Effector memory CD4-positive, alpha-beta T cell (primary cell): ENCODE data around the gene PRPSAP2.
"Not testable (repeated sequence)": the region's sequence is repeated elsewhere in the genome, so short reads cannot be mapped to it uniquely, and the experiment has no call there.

Experiments used
- DNase-seq, 3 donors: peaks; one replicate each; pipeline ENCODE4 v3.0.0-alpha.2; 2020
- H3K27ac ChIP-seq: 2 replicates; pipeline ENCODE4 v1.7.0; 2013; ENCODE audit warnings: mild to moderate bottlenecking, low read length, moderate library complexity; ENCODE audit not compliant: insufficient read depth, poor library complexity, severe bottlenecking
- H3K27me3 ChIP-seq: replicated peaks from 2 replicates; pipeline ENCODE4 v1.7.0; 2013; ENCODE audit warnings: mild to moderate bottlenecking, low read length; ENCODE audit not compliant: insufficient read depth, control insufficient read depth, poor library complexity, severe bottlenecking
- H3K36me3 ChIP-seq: 2 replicates; pipeline ENCODE4 v1.7.0; 2013; ENCODE audit warnings: mild to moderate bottlenecking, low read length, moderate library complexity; ENCODE audit not compliant: control insufficient read depth, insufficient read depth
- H3K4me1 ChIP-seq: 2 replicates; pipeline ENCODE4 v1.7.0; 2013; ENCODE audit warnings: low read length, mild to moderate bottlenecking; ENCODE audit not compliant: control insufficient read depth, insufficient read depth, poor library complexity, severe bottlenecking
- H3K4me3 ChIP-seq: 2 replicates; pipeline ENCODE4 v1.7.0; 2013; ENCODE audit warnings: low read length, low read depth, mild to moderate bottlenecking; ENCODE audit not compliant: insufficient read depth, poor library complexity, severe bottlenecking
- H3K9me3 ChIP-seq: 2 replicates; pipeline ENCODE4 v1.7.0; 2013; ENCODE audit warnings: mild to moderate bottlenecking, low read length, moderate library complexity; ENCODE audit not compliant: control insufficient read depth

PRPSAP2 gene

GRCh38 chr17:18950944-18951905 lies 93.3 kb downstream of the PRPSAP2 start:
- Histone ChIP-seq H3K4me1 (peaks cover 14% of the 10 kb centered on the region), H3K4me3 (no peak overlapping the region), H3K36me3 (no peaks in the 10 kb centered on the region), H3K27ac (no peak overlapping the region), H3K9me3 (no peaks in the 10 kb centered on the region), H3K27me3 (no peaks in the 10 kb centered on the region)
- DNase-seq = no peak

GRCh38 chr17:18951941-18952842 lies 94.3 kb downstream of the PRPSAP2 start, which contains the start of gene SLC5A10:
Gene SLC5A10, plus strand, starts transcription at chr17:18952165. Its CDS starts 41 bp downstream, at chr17:18952206.
- no peak within 1 kb of the TSS for H3K27ac ChIP-seq
- H3K4me3 ChIP-seq = no peak within 1 kb of the TSS
- H3K27me3 ChIP-seq = no peaks in the 10 kb centered on the region
- no peak for DNase-seq
- peaks cover 14% of the 10 kb centered on the region for H3K4me1 ChIP-seq
- H3K9me3 ChIP-seq = no peaks in the 10 kb centered on the region
- no peaks in the 10 kb centered on the region for H3K36me3 ChIP-seq

GRCh38 chr17:18953231-18953728 lies 95.3 kb downstream of the PRPSAP2 start:
- no peaks in the 10 kb centered on the region for H3K27me3 ChIP-seq
- H3K27ac ChIP-seq = no peak overlapping the region
- H3K36me3 ChIP-seq = no peaks in the 10 kb centered on the region
- H3K4me3 ChIP-seq = no peak overlapping the region
- H3K4me1 ChIP-seq = peaks cover 14% of the 10 kb centered on the region
- no peaks in the 10 kb centered on the region for H3K9me3 ChIP-seq
- no peak for DNase-seq

- Histone ChIP-seq H3K27me3 (no peaks in the 10 kb centered on the region), H3K27ac (no peak overlapping the region), H3K9me3 (no peaks in the 10 kb centered on the region), H3K4me3 (no peak overlapping the region), H3K36me3 (no peaks in the 10 kb centered on the region), H3K4me1 (peaks cover 14% of the 10 kb centered on the region)
- DNase-seq = no peak
These were observed 96.4 kb downstream of the PRPSAP2 start for GRCh38 chr17:18954321-18954720.

GRCh38 chr17:18955009-18955408 lies 97.1 kb downstream of the PRPSAP2 start:
- Histone ChIP-seq H3K4me3 (no peak overlapping the region), H3K4me1 (peaks cover 14% of the 10 kb centered on the region), H3K36me3 (no peaks in the 10 kb centered on the region), H3K27me3 (no peaks in the 10 kb centered on the region), H3K27ac (no peak overlapping the region), H3K9me3 (no peaks in the 10 kb centered on the region)
- no peak for DNase-seq

GRCh38 chr17:18956021-18956420 lies 98.1 kb downstream of the PRPSAP2 start:
- not testable (repeated sequence) for H3K9me3 ChIP-seq, H3K27me3 ChIP-seq, H3K36me3 ChIP-seq, H3K4me3 ChIP-seq, H3K27ac ChIP-seq, DNase-seq
- peaks cover 20% of the 10 kb centered on the region for H3K4me1 ChIP-seq

- no peak for DNase-seq
- H3K4me3 ChIP-seq = no peak overlapping the region
- no peaks in the 10 kb centered on the region for H3K9me3 ChIP-seq
- H3K4me1 ChIP-seq = peaks cover 24% of the 10 kb centered on the region
- H3K27ac ChIP-seq = no peak overlapping the region
- H3K27me3 ChIP-seq = no peaks in the 10 kb centered on the region
- H3K36me3 ChIP-seq = no peaks in the 10 kb centered on the region
These were observed 98.7 kb downstream of the PRPSAP2 start for GRCh38 chr17:18956581-18956980.

- Histone ChIP-seq H3K27ac (no peak overlapping the region), H3K4me1 (peaks cover 24% of the 10 kb centered on the region), H3K4me3 (no peak overlapping the region), H3K9me3 (no peaks in the 10 kb centered on the region), H3K27me3 (no peaks in the 10 kb centered on the region), H3K36me3 (no peaks in the 10 kb centered on the region)
- no peak for DNase-seq
These were observed 99.9 kb downstream of the PRPSAP2 start for GRCh38 chr17:18957831-18958230.

GRCh38 chr17:18958611-18959010 lies 100.7 kb downstream of the PRPSAP2 start:
- Histone ChIP-seq H3K27ac (no peak overlapping the region), H3K4me1 (peaks cover 24% of the 10 kb centered on the region), H3K4me3 (no peak overlapping the region), H3K36me3 (no peaks in the 10 kb centered on the region), H3K27me3 (no peaks in the 10 kb centered on the region), H3K9me3 (no peaks in the 10 kb centered on the region)
- DNase-seq = no peak
